Caco-2 (cell line): Measurements from ENCODE around the gene IQCK. TPM values are rescaled to one million over a fixed set of nuclear protein-coding genes. Genes with fewer than 3 reads are reported as not detected.

ENCODE experiments used
- BruUV-seq: library from RNA; stranded (reverse); fragments of 400-500 nt; replicated peaks from 2 replicates; lab custom pipeline; 2021; lab: Mats Ljungman, UMichigan
- CTCF ChIA-PET: fragments of 300-600 bp; sonication (Branson Sonifier 250); formaldehyde crosslinking; loops from one replicate; lab custom pipeline; 2022; ENCODE audit warnings: antibody characterized with exemption; lab: Charles Lee
- POLR2A ChIA-PET: fragments of 300-600 bp; sonication (Branson Sonifier 250); formaldehyde crosslinking; loops from one replicate; lab custom pipeline; 2022; ENCODE audit warnings: antibody characterized with exemption; lab: Charles Lee
- DNase-seq, 2 experiments: peaks; one replicate each; pipeline versions ENCODE4 v3.0.0 to v3.0.0-alpha.2; 2020 to 2022
- H3K27me3 ChIP-seq: replicated peaks from 2 replicates; pipeline ENCODE4 v1.6.0; 2011; ENCODE audit warnings: low read length; ENCODE audit not compliant: control insufficient read depth, insufficient read depth
- H3K36me3 ChIP-seq: 2 replicates; pipeline ENCODE4 v1.5.1; 2011; ENCODE audit warnings: low read length; ENCODE audit not compliant: control insufficient read depth, insufficient read depth
- H3K4me1 ChIP-seq: fragments of 250-450 bp; sonication (Bioruptor Pico); 2 replicates; pipeline ENCODE4 v1.5.1; 2020; ENCODE audit warnings: mild to moderate bottlenecking
- H3K4me3 ChIP-seq: 2 replicates; pipeline ENCODE4 v1.5.1; 2011; ENCODE audit warnings: low read depth, mild to moderate bottlenecking, control low read depth, low read length
- H3K9me3 ChIP-seq: fragments of 250-450 bp; sonication (Bioruptor Pico); 2 replicates; pipeline ENCODE4 v1.5.1; 2020; ENCODE audit warnings: mild to moderate bottlenecking, moderate library complexity
- H3K27ac Mint-ChIP-seq: one replicate; pipeline ENCODE4 v1.8.0; 2022; ENCODE audit warnings: mixed read lengths; ENCODE audit not compliant: unreplicated experiment
- H3K27me3 Mint-ChIP-seq: one replicate; pipeline ENCODE4 v1.8.0; 2022; ENCODE audit warnings: mixed read lengths; ENCODE audit not compliant: insufficient read depth, unreplicated experiment
- H3K36me3 Mint-ChIP-seq: one replicate; pipeline ENCODE4 v1.8.0; 2022; ENCODE audit warnings: mild to moderate bottlenecking, mixed read lengths; ENCODE audit not compliant: insufficient read depth, unreplicated experiment
- H3K4me1 Mint-ChIP-seq: one replicate; pipeline ENCODE4 v1.8.0; 2022; ENCODE audit warnings: low read depth, mixed read lengths; ENCODE audit not compliant: unreplicated experiment
- H3K4me3 Mint-ChIP-seq: one replicate; pipeline ENCODE4 v1.8.0; 2022; ENCODE audit warnings: mild to moderate bottlenecking, moderate library complexity, mixed read lengths; ENCODE audit not compliant: unreplicated experiment
- H3K9me3 Mint-ChIP-seq: one replicate; pipeline ENCODE4 v1.8.0; 2022; ENCODE audit warnings: mixed read lengths; ENCODE audit not compliant: unreplicated experiment
- intact Hi-C: fragments of 100-400 bp; cut with micrococcal nuclease; formaldehyde crosslinking; loops from one replicate; pipeline ENCODE4 v1.10.0; 2022; ENCODE audit not compliant: unreplicated experiment
- total RNA-seq: library from RNA; stranded (reverse); gene quantifications from 2 replicates; pipeline ENCODE4 v1.2.3, GENCODE V29; 2022
- TF ChIP-seq, protein P1 (sequence below), 2 experiments: fragments of 200-600 bp in 1 of 2; IDR thresholded peaks; 1 replicate in 1 of 2; 2 replicates in 1 of 2; pipeline versions ENCODE4 v1.5.1 to v1.8.0; 2011 to 2022; ENCODE audit warnings: antibody characterized with exemption in 1 of 2, control low read depth in 1 of 2, inconsistent platforms in 1 of 2, low read depth in 1 of 2, low read length in 1 of 2, mild to moderate bottlenecking in 1 of 2, moderate library complexity in 1 of 2; ENCODE audit not compliant: insufficient read depth in 1 of 2, severe bottlenecking in 1 of 2, unreplicated experiment in 1 of 2

Gene IQCK
- total RNA-seq, 1 experiment from 2014 or later, result 2.0 TPM

DNA sequence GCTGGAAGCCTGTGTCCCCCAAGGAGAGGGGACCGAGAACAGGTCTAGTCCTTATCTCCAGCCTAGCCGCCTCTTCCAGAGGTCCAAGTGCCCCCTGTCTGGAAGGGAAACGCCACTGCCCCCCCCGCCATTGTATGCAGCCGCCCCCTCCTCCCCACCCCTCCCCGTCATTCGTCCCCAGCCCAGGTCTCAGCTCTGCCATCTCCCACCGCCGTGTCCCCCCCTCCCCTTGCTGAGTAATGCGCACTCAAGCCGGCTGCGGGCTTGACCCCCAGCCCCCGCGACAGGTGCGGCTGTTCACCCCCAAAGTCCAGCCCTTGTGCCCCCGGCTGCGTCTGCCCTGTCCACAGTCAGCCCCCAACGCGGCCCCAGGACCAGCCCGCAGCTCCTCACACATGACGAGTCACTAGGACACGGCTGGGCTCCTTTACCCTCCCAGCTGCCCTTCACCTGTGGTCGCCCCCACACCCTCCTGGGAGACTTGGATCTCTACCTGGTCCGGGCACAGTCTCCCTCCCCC is 166.0 kb downstream of the IQCK start:
- Mint-ChIP-seq H3K9me3 (no peaks in the 10 kb centered on the region), H3K4me1 (peaks cover 5% of the 10 kb centered on the region), H3K4me3 (peak overlapping the region; percentile 71), H3K36me3 (peaks cover 6% of the 10 kb centered on the region), H3K27me3 (no peaks in the 10 kb centered on the region), H3K27ac (no peak overlapping the region)
- CTCF ChIA-PET, result interaction anchor here (0.5 to 2.0 kb wide), 4 partner anchors 283 to 466 kb away, joined by 3 to 10 read pairs (median 7); no protein-coding TSS in a partner anchor
- no TSS peak for BruUV-seq
- H3K27me3 ChIP-seq, result no peaks in the 10 kb centered on the region
- peak in 1 of 2 experiments; percentile 15 for DNase-seq
- TF ChIP-seq, protein P1, sequence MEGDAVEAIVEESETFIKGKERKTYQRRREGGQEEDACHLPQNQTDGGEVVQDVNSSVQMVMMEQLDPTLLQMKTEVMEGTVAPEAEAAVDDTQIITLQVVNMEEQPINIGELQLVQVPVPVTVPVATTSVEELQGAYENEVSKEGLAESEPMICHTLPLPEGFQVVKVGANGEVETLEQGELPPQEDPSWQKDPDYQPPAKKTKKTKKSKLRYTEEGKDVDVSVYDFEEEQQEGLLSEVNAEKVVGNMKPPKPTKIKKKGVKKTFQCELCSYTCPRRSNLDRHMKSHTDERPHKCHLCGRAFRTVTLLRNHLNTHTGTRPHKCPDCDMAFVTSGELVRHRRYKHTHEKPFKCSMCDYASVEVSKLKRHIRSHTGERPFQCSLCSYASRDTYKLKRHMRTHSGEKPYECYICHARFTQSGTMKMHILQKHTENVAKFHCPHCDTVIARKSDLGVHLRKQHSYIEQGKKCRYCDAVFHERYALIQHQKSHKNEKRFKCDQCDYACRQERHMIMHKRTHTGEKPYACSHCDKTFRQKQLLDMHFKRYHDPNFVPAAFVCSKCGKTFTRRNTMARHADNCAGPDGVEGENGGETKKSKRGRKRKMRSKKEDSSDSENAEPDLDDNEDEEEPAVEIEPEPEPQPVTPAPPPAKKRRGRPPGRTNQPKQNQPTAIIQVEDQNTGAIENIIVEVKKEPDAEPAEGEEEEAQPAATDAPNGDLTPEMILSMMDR (IDR thresholded peaks at IDR 0.05; ENCODE audit: insufficient read depth in 1 of 2, low read depth in 1 of 2, low read length in 1 of 2, severe bottlenecking in 1 of 2, unreplicated experiment in 1 of 2), result no peak
- no peaks in the 10 kb centered on the region for H3K9me3 ChIP-seq
- intact Hi-C loops, result loop anchor here (10.0 kb wide), 2 partner anchors 129 to 169 kb away; partner anchors contain the start of genes IQCK and KNOP1
- H3K4me3 ChIP-seq, result peak overlapping the region; percentile 47
- no peaks in the 10 kb centered on the region for H3K4me1 ChIP-seq
- H3K36me3 ChIP-seq, result no peaks in the 10 kb centered on the region
- POLR2A ChIA-PET, result no interaction called here

DNA sequence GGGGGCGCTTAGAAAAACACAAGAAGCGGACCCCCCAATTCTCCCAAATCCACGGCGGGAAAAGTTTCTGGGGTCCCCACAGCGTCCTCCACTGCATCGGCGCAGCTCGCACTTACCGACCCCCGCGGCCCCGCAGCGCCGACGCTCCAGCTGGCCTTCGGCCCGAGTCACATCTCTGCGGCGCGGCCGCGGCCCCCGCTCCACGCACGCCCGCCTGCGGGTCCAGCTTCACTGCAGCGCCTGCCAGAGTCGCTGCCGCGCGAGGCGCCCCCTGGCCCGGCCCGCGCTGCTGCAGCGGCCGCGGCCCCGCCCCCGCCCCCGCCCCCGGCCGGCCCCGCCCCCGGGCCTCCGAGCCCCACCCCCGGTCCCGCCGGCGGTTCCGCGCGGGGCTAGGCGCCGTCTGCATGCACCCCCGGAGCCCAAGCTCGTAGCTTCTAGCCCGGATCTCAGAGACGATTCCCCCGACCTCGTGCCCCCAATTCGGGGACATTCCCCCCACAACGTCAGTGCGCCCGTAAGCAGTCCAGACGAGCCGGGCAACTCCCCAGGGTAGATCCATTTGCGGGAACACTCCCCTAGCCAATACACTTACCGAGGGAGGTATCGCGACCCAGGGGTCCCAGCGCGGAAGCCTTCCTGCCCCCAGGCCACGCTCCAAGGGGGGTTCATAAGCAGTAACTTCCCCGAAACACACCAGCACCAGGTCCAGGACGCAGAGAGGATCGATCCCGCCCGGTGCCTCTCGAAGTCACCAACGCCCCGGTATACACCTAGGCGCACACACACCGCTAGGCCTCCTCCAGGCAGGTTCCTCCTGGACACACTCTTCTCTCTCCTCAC is 166.8 kb downstream of the IQCK start, which contains the start of gene GPRC5B:
Gene GPRC5B (minus strand): TSS at position 238 of the 840 bp plus-strand sequence. CDS start 12,003 bp downstream, outside the sequence.
- Mint-ChIP-seq H3K9me3 (no peaks in the 10 kb centered on the region), H3K4me3 (peak within 1 kb of the TSS; percentile 71), H3K27ac (no peak within 1 kb of the TSS), H3K36me3 (peaks cover 6% of the 10 kb centered on the region), H3K4me1 (peaks cover 5% of the 10 kb centered on the region), H3K27me3 (no peaks in the 10 kb centered on the region)
- ChIA-PET CTCF (interaction anchor here (0.5 to 2.0 kb wide), 4 partner anchors 284 to 465 kb away, joined by 3 to 10 read pairs (median 7); no protein-coding TSS in a partner anchor), POLR2A (no interaction called here)
- Histone ChIP-seq H3K27me3 (no peaks in the 10 kb centered on the region), H3K36me3 (no peaks in the 10 kb centered on the region), H3K4me1 (no peaks in the 10 kb centered on the region), H3K4me3 (peak within 1 kb of the TSS; percentile 47), H3K9me3 (no peaks in the 10 kb centered on the region)
- intact Hi-C loops, result loop anchor here (10.0 kb wide), 2 partner anchors 130 to 170 kb away; partner anchors contain the start of genes IQCK and KNOP1
- BruUV-seq, result no TSS peak
- peak; percentile 46 to 56 for DNase-seq
- TF ChIP-seq, protein P1 (IDR thresholded peaks at IDR 0.05; ENCODE audit: insufficient read depth in 1 of 2, low read depth in 1 of 2, low read length in 1 of 2, severe bottlenecking in 1 of 2, unreplicated experiment in 1 of 2), result peak in 1 of 2 experiments; percentile 8

DNA sequence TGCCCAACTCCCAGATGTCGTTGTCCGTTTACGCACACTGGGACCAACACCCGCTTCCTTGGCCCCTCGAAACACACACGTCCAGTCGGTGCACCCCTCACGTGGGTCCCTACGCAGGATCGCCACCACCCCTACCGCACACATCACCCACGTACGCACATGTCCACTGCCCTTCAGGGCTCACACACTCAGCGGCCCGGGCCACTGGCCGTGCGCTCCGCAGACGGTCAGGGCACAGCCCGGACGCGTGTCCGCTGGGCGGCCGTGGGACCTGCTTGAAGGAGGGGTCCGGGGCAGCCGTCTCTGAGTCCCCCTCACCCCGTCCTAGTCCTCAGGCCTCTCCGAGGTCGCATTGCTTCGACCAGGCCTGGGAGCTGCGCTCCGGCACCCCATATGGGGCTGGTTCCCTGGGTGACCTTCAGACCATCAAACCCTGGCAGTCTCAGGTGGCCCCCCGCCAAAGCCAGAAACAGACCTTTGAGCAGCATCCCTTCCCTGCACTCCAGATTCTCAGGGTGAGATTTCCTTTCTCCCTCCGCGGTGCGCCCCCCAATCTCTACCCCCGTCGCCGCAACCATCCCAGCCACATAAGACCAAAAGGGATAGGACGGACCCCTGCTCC is 167.5 kb downstream of the IQCK start:
- Mint-ChIP-seq H3K27me3 (no peaks in the 10 kb centered on the region), H3K36me3 (peaks cover 6% of the 10 kb centered on the region), H3K4me1 (peaks cover 5% of the 10 kb centered on the region), H3K4me3 (peak overlapping the region; percentile 71), H3K27ac (no peak overlapping the region), H3K9me3 (no peaks in the 10 kb centered on the region)
- no TSS peak for BruUV-seq
- POLR2A ChIA-PET, result no interaction called here
- CTCF ChIA-PET, result interaction anchor here (0.9 to 2.0 kb wide), 4 partner anchors 205 to 286 kb away, joined by 3 to 10 read pairs (median 5); no protein-coding TSS in a partner anchor
- no peak for DNase-seq
- Histone ChIP-seq H3K36me3 (no peaks in the 10 kb centered on the region), H3K27me3 (no peaks in the 10 kb centered on the region), H3K9me3 (no peaks in the 10 kb centered on the region), H3K4me1 (no peaks in the 10 kb centered on the region), H3K4me3 (no peak overlapping the region)
- TF ChIP-seq, protein P1 (IDR thresholded peaks at IDR 0.05; ENCODE audit: insufficient read depth in 1 of 2, low read depth in 1 of 2, low read length in 1 of 2, severe bottlenecking in 1 of 2, unreplicated experiment in 1 of 2), result no peak
- intact Hi-C loops, result loop anchor here (1.0 to 10.0 kb wide), 4 partner anchors 131 to 326 kb away; partner anchors contain the start of genes IQCK and KNOP1
